Naive thymus-derived CD4-positive, alpha-beta T cell (primary cell): Measurements from ENCODE around the gene DDX50. TPM values are rescaled to one million over a fixed set of nuclear protein-coding genes. Genes with fewer than 3 reads are reported as not detected.
"Not testable (repeated sequence)": the region's sequence is repeated elsewhere in the genome, so short reads cannot be mapped to it uniquely, and the experiment has no call there.

Experiments
- ATAC-seq: fragments of 150-1000 bp; cut with Tn5 transposase; 2 replicates; pipeline ENCODE4 v1.10.0; 2021; ENCODE audit warnings: mild to moderate bottlenecking, moderate library complexity
- CTCF ChIA-PET: fragments of 350-600 bp; sonication (Branson Sonifier 250); formaldehyde crosslinking; loops from one replicate; lab custom pipeline; 2021; ENCODE audit warnings: antibody characterized with exemption; lab: Charles Lee
- POLR2A ChIA-PET: fragments of 350-600 bp; sonication (Branson Sonifier 250); formaldehyde crosslinking; loops from one replicate; lab custom pipeline; 2021; ENCODE audit warnings: antibody characterized with exemption, inconsistent platforms; lab: Charles Lee
- DNase-seq, 9 donors: peaks; one replicate each; pipeline versions ENCODE4 v3.0.0 to v3.0.0-alpha.2; 2020 to 2022; ENCODE audit warnings: mixed read lengths in 1 of 9
- H3K27ac ChIP-seq: one replicate; pipeline ENCODE4 v1.7.0; 2013; ENCODE audit warnings: mild to moderate bottlenecking, low read depth, low read length, moderate library complexity
- H3K27me3 ChIP-seq, 2 donors: one replicate each; pipeline ENCODE4 v1.7.0; 2013; ENCODE audit warnings: low read length in 2 of 2, mild to moderate bottlenecking in 2 of 2, moderate library complexity in 2 of 2; ENCODE audit not compliant: control insufficient read depth in 2 of 2, insufficient read depth in 2 of 2
- H3K36me3 ChIP-seq, 3 experiments: 1 replicate in 2 of 3; 2 replicates in 1 of 3; pipeline ENCODE4 v1.7.0; 2013; ENCODE audit warnings: low read length in 3 of 3, mild to moderate bottlenecking in 3 of 3, moderate library complexity in 1 of 3; ENCODE audit not compliant: insufficient read depth in 3 of 3, control insufficient read depth in 2 of 3
- H3K4me1 ChIP-seq, 2 donors: one replicate each; pipeline ENCODE4 v1.7.0; 2013; ENCODE audit warnings: low read length in 2 of 2, mild to moderate bottlenecking in 2 of 2, moderate library complexity in 1 of 2; ENCODE audit not compliant: control insufficient read depth in 2 of 2, insufficient read depth in 2 of 2
- H3K4me3 ChIP-seq: 2 replicates; pipeline ENCODE4 v1.7.0; 2013; ENCODE audit warnings: mild to moderate bottlenecking, low read length
- H3K9me3 ChIP-seq, 3 experiments: 1 replicate in 2 of 3; 2 replicates in 1 of 3; pipeline ENCODE4 v1.7.0; 2013; ENCODE audit warnings: low read length in 3 of 3; ENCODE audit not compliant: control insufficient read depth in 2 of 3
- H3K27ac Mint-ChIP-seq, 9 donors: one replicate each; pipeline ENCODE4 v1.8.0; 2020 to 2022; ENCODE audit warnings: mixed read lengths in 9 of 9, mild to moderate bottlenecking in 8 of 9, moderate library complexity in 5 of 9, inconsistent platforms in 2 of 9
- H3K27me3 Mint-ChIP-seq, 5 donors: one replicate each; pipeline ENCODE4 v1.8.0; 2021 to 2022; ENCODE audit warnings: mixed read lengths in 5 of 5, mild to moderate bottlenecking in 1 of 5
- H3K36me3 Mint-ChIP-seq, 5 donors: one replicate each; pipeline ENCODE4 v1.8.0; 2020 to 2022; ENCODE audit warnings: mixed read lengths in 5 of 5, mild to moderate bottlenecking in 3 of 5, inconsistent platforms in 1 of 5
- H3K4me1 Mint-ChIP-seq, 7 donors: one replicate each; pipeline ENCODE4 v1.8.0; 2020 to 2022; ENCODE audit warnings: mixed read lengths in 7 of 7, mild to moderate bottlenecking in 3 of 7, inconsistent platforms in 1 of 7
- H3K4me3 Mint-ChIP-seq, 10 donors: one replicate each; pipeline ENCODE4 v1.8.0; 2020 to 2022; ENCODE audit warnings: mild to moderate bottlenecking in 10 of 10, mixed read lengths in 10 of 10, moderate library complexity in 6 of 10, inconsistent platforms in 2 of 10
- H3K9me3 Mint-ChIP-seq, 11 donors: one replicate each; pipeline ENCODE4 v1.8.0; 2020 to 2022; ENCODE audit warnings: mixed read lengths in 11 of 11, mild to moderate bottlenecking in 4 of 11, inconsistent platforms in 1 of 11, moderate library complexity in 1 of 11
- intact Hi-C, 2 donors: fragments of 100-400 bp; cut with micrococcal nuclease; formaldehyde crosslinking; loops; one replicate each; pipeline ENCODE4 v1.15.1; 2023
- polyA plus RNA-seq, 2 donors: library from polyadenylated mRNA; unstranded; fragments of 300-500 nt; fragmentation: Illumina TruSeq; gene quantifications; one replicate each; pipeline ENCODE4 v1.2.3, GENCODE V29; 2021
- total RNA-seq, 6 experiments: library from RNA in 5 of 6; stranded (reverse) in 5 of 6; gene quantifications; 1 replicate in 5 of 6; 2 replicates in 1 of 6; pipeline ENCODE4 v1.2.3 and lab custom pipeline; 2021 to 2026

The DDX50 gene
- 10 to 100 TPM; 28.3 to 49.3 (median 47.5) TPM for total RNA-seq
- 10 to 100 TPM; 38.6 to 41.6 TPM for polyA plus RNA-seq
- total RNA-seq (lab: John Stamatoyannopoulos, UW) = 79.7 reads per million, percentile 80 among the genes with 10 or more reads in this experiment

- Mint-ChIP-seq H3K9me3 (peaks cover 0 to 4% (median 0%) of the 10 kb centered on the region in 11 donors), H3K36me3 (peaks cover 2 to 13% (median 6%) of the 10 kb centered on the region in 5 donors), H3K27me3 (no peaks in the 10 kb centered on the region), H3K4me1 (peaks cover 28 to 53% (median 44%) of the 10 kb centered on the region in 7 donors), H3K4me3 (peak within 1 kb of the TSS; percentile 93 to 99 (median 97)), H3K27ac (peak within 1 kb of the TSS; percentile 97 to 100 (median 99))
- H3K4me1 ChIP-seq = peaks cover 20 to 34% of the 10 kb centered on the region in 2 donors
- H3K27ac ChIP-seq = peak within 1 kb of the TSS; percentile 95
- intact Hi-C loops = loop anchor here (1.0 to 5.0 kb wide), 21 partner anchors 55 to 1269 kb away; partner anchors contain the start of genes CCAR1 (in 2 of the 2), DDX21 (in 2 of the 2), HNRNPH3 (in 2 of the 2) and PBLD (in 2 of the 2)
- ATAC-seq (peak; percentile 98), DNase-seq (peak; percentile 86 to 97 (median 95))
- POLR2A ChIA-PET = interaction anchor here (0.7 to 1.7 kb wide), 15 partner anchors 10 to 568 kb away, joined by 3 to 11 read pairs (median 4); partner anchors contain the start of gene DDX21
- peak within 1 kb of the TSS; percentile 78 for H3K4me3 ChIP-seq
- H3K27me3 ChIP-seq = no peaks in the 10 kb centered on the region
- H3K36me3 ChIP-seq = peaks cover 0 to 7% (median 0%) of the 10 kb centered on the region in 3 experiments
- no peaks in the 10 kb centered on the region for H3K9me3 ChIP-seq
- CTCF ChIA-PET = no interaction called here
These were observed at the start of gene DDX50 for GRCh38 chr10:68901105-68901927. Gene DDX50 (plus strand): TSS chr10:68901315. CDS start chr10:68901385, 70 bp downstream.

- no peak overlapping the region for H3K27ac ChIP-seq
- intact Hi-C loops = no loop called here
- H3K9me3 Mint-ChIP-seq = peaks cover 0 to 23% (median 15%) of the 10 kb centered on the region in 11 donors
- no peak for ATAC-seq
- H3K27me3 ChIP-seq = no peaks in the 10 kb centered on the region
- no peak overlapping the region for H3K4me3 ChIP-seq
- H3K4me3 Mint-ChIP-seq = no peak overlapping the region
- no peaks in the 10 kb centered on the region for H3K4me1 Mint-ChIP-seq
- H3K9me3 ChIP-seq = peaks cover 0 to 10% (median 0%) of the 10 kb centered on the region in 3 experiments
- no peak for DNase-seq
- CTCF ChIA-PET = no interaction called here
- peaks cover 0 to 2% (median 0%) of the 10 kb centered on the region in 5 donors for H3K27me3 Mint-ChIP-seq
- H3K27ac Mint-ChIP-seq = no peak overlapping the region
- POLR2A ChIA-PET = no interaction called here
- no peaks in the 10 kb centered on the region for H3K36me3 ChIP-seq
- peaks cover 3 to 14% (median 9%) of the 10 kb centered on the region in 5 donors for H3K36me3 Mint-ChIP-seq
- no peaks in the 10 kb centered on the region for H3K4me1 ChIP-seq
These were observed 44.8 kb upstream of the DDX50 start for GRCh38 chr10:68856352-68856751.

GRCh38 chr10:68857005-68857404 lies 44.1 kb upstream of the DDX50 start:
- CTCF ChIA-PET = no interaction called here
- H3K9me3 Mint-ChIP-seq = peaks cover 0 to 29% (median 21%) of the 10 kb centered on the region in 11 donors

GRCh38 chr10:68861253-68861652 lies 39.9 kb upstream of the DDX50 start:
- Mint-ChIP-seq H3K4me1 (peaks cover 0 to under 1% (median 0%) of the 10 kb centered on the region in 7 donors), H3K9me3 (peaks cover 0 to 38% (median 21%) of the 10 kb centered on the region in 11 donors), H3K27ac (no peak overlapping the region), H3K4me3 (no peak overlapping the region), H3K36me3 (peaks cover 3 to 22% (median 13%) of the 10 kb centered on the region in 5 donors), H3K27me3 (peaks cover 0 to 2% (median 0%) of the 10 kb centered on the region in 5 donors)
- peaks cover 0 to 17% (median 0%) of the 10 kb centered on the region in 3 experiments for H3K9me3 ChIP-seq
- POLR2A ChIA-PET = no interaction called here
- H3K36me3 ChIP-seq = no peaks in the 10 kb centered on the region
- CTCF ChIA-PET = no interaction called here
- no peaks in the 10 kb centered on the region for H3K4me1 ChIP-seq
- no peak overlapping the region for H3K27ac ChIP-seq
- intact Hi-C loops = no loop called here
- H3K4me3 ChIP-seq = no peak overlapping the region
- H3K27me3 ChIP-seq = no peaks in the 10 kb centered on the region
- DNase-seq (no peak), ATAC-seq (no peak)

More at GRCh38 chr10:68857005-68857404, 44.1 kb upstream of the DDX50 start:
- Histone ChIP-seq H3K4me1 (no peaks in the 10 kb centered on the region), H3K27ac (no peak overlapping the region), H3K27me3 (no peaks in the 10 kb centered on the region), H3K36me3 (no peaks in the 10 kb centered on the region), H3K9me3 (peaks cover 0 to 15% (median 0%) of the 10 kb centered on the region in 3 experiments), H3K4me3 (no peak overlapping the region)
- DNase-seq (no peak), ATAC-seq (no peak)
- intact Hi-C loops = no loop called here
- peaks cover 0 to 2% (median 0%) of the 10 kb centered on the region in 5 donors for H3K27me3 Mint-ChIP-seq
- peaks cover 3 to 14% (median 9%) of the 10 kb centered on the region in 5 donors for H3K36me3 Mint-ChIP-seq
- POLR2A ChIA-PET = no interaction called here
- no peak overlapping the region for H3K27ac Mint-ChIP-seq
- no peaks in the 10 kb centered on the region for H3K4me1 Mint-ChIP-seq
- no peak overlapping the region for H3K4me3 Mint-ChIP-seq

GRCh38 chr10:68864611-68865010 lies 36.5 kb upstream of the DDX50 start:
- H3K4me3 Mint-ChIP-seq = no peak overlapping the region
- intact Hi-C loops = no loop called here
- H3K36me3 Mint-ChIP-seq = peaks cover 4 to 21% (median 14%) of the 10 kb centered on the region in 5 donors

GRCh38 chr10:68868173-68868572 lies 32.9 kb upstream of the DDX50 start:
- H3K9me3 ChIP-seq, H3K4me1 ChIP-seq, intact Hi-C loops, CTCF ChIA-PET, H3K4me3 Mint-ChIP-seq, H3K27ac ChIP-seq, H3K36me3 ChIP-seq, H3K27ac Mint-ChIP-seq, POLR2A ChIA-PET, H3K36me3 Mint-ChIP-seq, DNase-seq, ATAC-seq, H3K4me3 ChIP-seq, H3K27me3 Mint-ChIP-seq, H3K27me3 ChIP-seq: not testable (repeated sequence)
- H3K4me1 Mint-ChIP-seq = peaks cover 4 to 13% (median 7%) of the 10 kb centered on the region in 7 donors
- peaks cover 0 to 13% (median 0%) of the 10 kb centered on the region in 11 donors for H3K9me3 Mint-ChIP-seq

More at GRCh38 chr10:68864611-68865010, 36.5 kb upstream of the DDX50 start:
- Mint-ChIP-seq H3K27ac (no peak overlapping the region), H3K27me3 (no peaks in the 10 kb centered on the region), H3K9me3 (peaks cover 0 to 32% (median 18%) of the 10 kb centered on the region in 11 donors), H3K4me1 (peaks cover 0 to 4% (median 0%) of the 10 kb centered on the region in 7 donors)
- H3K9me3 ChIP-seq = peaks cover 0 to 17% (median 0%) of the 10 kb centered on the region in 3 experiments
- CTCF ChIA-PET = no interaction called here
- no peaks in the 10 kb centered on the region for H3K27me3 ChIP-seq
- no peak overlapping the region for H3K4me3 ChIP-seq
- POLR2A ChIA-PET = no interaction called here
- DNase-seq (no peak), ATAC-seq (no peak)
- H3K27ac ChIP-seq = no peak overlapping the region
- H3K36me3 ChIP-seq = no peaks in the 10 kb centered on the region
- H3K4me1 ChIP-seq = no peaks in the 10 kb centered on the region
